Neuronal stem cell (in vitro differentiated cells): ENCODE data around the gene CAMSAP2.

ENCODE experiments used
- DNase-seq: peaks from one replicate; pipeline ENCODE4 v3.0.0-alpha.2; 2013; ENCODE audit warnings: low spot score
- H2AFZ ChIP-seq: one replicate; pipeline ENCODE4 v1.6.1; 2013; ENCODE audit warnings: mild to moderate bottlenecking, low read length, inconsistent platforms
- H2AK5ac ChIP-seq: 2 replicates; pipeline ENCODE4 v1.6.1; 2013; ENCODE audit warnings: low read depth, mild to moderate bottlenecking, inconsistent platforms, low read length, moderate library complexity, mixed read lengths
- H2BK120ac ChIP-seq: 2 replicates; pipeline ENCODE4 v1.6.1; 2013; ENCODE audit warnings: low read depth, mild to moderate bottlenecking, inconsistent platforms, low read length, moderate library complexity, mixed read lengths
- H2BK12ac ChIP-seq: one replicate; pipeline ENCODE4 v1.6.1; 2013; ENCODE audit warnings: low read length, inconsistent platforms
- H2BK15ac ChIP-seq: 2 replicates; pipeline ENCODE4 v1.6.1; 2013; ENCODE audit warnings: mild to moderate bottlenecking, low read length, inconsistent platforms, mixed read lengths
- H2BK5ac ChIP-seq: one replicate; pipeline ENCODE4 v1.6.1; 2013; ENCODE audit warnings: inconsistent platforms, mild to moderate bottlenecking, low read length, moderate library complexity
- H3K14ac ChIP-seq: one replicate; pipeline ENCODE4 v1.6.1; 2013; ENCODE audit warnings: low read length, inconsistent platforms
- H3K18ac ChIP-seq: 2 replicates; pipeline ENCODE4 v1.6.1; 2013; ENCODE audit warnings: low read length, inconsistent platforms
- H3K23ac ChIP-seq: 2 replicates; pipeline ENCODE4 v1.6.1; 2013; ENCODE audit warnings: low read depth, mild to moderate bottlenecking, mixed read lengths, low read length, inconsistent platforms; ENCODE audit not compliant: poor library complexity
- H3K27ac ChIP-seq: replicated peaks from 3 replicates; pipeline ENCODE4 v1.5.1; 2013; ENCODE audit warnings: low read length, inconsistent platforms
- H3K27me3 ChIP-seq, 3 experiments: 2 replicates each; pipeline ENCODE4 v1.6.1; 2013; ENCODE audit warnings: low read length in 3 of 3, mild to moderate bottlenecking in 2 of 3, inconsistent platforms in 1 of 3, low read depth in 1 of 3, mixed read lengths in 1 of 3, moderate library complexity in 1 of 3; ENCODE audit not compliant: control insufficient read depth in 3 of 3, insufficient read depth in 3 of 3
- H3K36me3 ChIP-seq, 2 donors: replicated peaks in 1 of 2; 2 replicates each; pipeline ENCODE4 v1.6.1; 2013; ENCODE audit warnings: low read length in 2 of 2; ENCODE audit not compliant: control insufficient read depth in 2 of 2, insufficient read depth in 2 of 2
- H3K4ac ChIP-seq: 2 replicates; pipeline ENCODE4 v1.6.1; 2013; ENCODE audit warnings: inconsistent platforms, mild to moderate bottlenecking, low read length, moderate library complexity
- H3K4me1 ChIP-seq, 2 donors: 1 replicate in 1 of 2; 2 replicates in 1 of 2; pipeline ENCODE4 v1.6.1; 2013; ENCODE audit warnings: low read length in 2 of 2, low read depth in 1 of 2; ENCODE audit not compliant: control insufficient read depth in 2 of 2, insufficient read depth in 1 of 2
- H3K4me2 ChIP-seq: one replicate; pipeline ENCODE4 v1.6.1; 2013; ENCODE audit warnings: mild to moderate bottlenecking, low read length, inconsistent platforms; ENCODE audit not compliant: insufficient read depth, poor library complexity, severe bottlenecking
- H3K4me3 ChIP-seq, 2 donors: 2 replicates each; pipeline ENCODE4 v1.5.1; 2013; ENCODE audit warnings: low read length in 2 of 2, mild to moderate bottlenecking in 2 of 2, inconsistent platforms in 1 of 2, moderate library complexity in 1 of 2
- H3K79me1 ChIP-seq: one replicate; pipeline ENCODE4 v1.6.1; 2013; ENCODE audit warnings: low read depth, mild to moderate bottlenecking, inconsistent platforms, low read length, moderate library complexity
- H3K9ac ChIP-seq: one replicate; pipeline ENCODE4 v1.6.1; 2013; ENCODE audit warnings: mild to moderate bottlenecking, low read depth, low read length, inconsistent platforms; ENCODE audit not compliant: poor library complexity
- H3K9me3 ChIP-seq, 2 donors: replicated peaks in 1 of 2; 2 replicates each; pipeline versions ENCODE3 to v1.6.1; 2013; ENCODE audit warnings: low read length in 2 of 2, mild to moderate bottlenecking in 2 of 2, inconsistent platforms in 1 of 2, low read depth in 1 of 2, mixed read lengths in 1 of 2, moderate library complexity in 1 of 2; ENCODE audit not compliant: control insufficient read depth in 2 of 2, insufficient read depth in 1 of 2
- H4K8ac ChIP-seq: one replicate; pipeline ENCODE4 v1.6.1; 2013; ENCODE audit warnings: low read depth, mild to moderate bottlenecking, inconsistent platforms, low read length, moderate library complexity
- H4K91ac ChIP-seq: one replicate; pipeline ENCODE4 v1.6.1; 2013; ENCODE audit warnings: low read length, low read depth, mild to moderate bottlenecking, inconsistent platforms; ENCODE audit not compliant: poor library complexity
- WGBS, 2 donors: extraction: QIAGEN DNeasy Blood & Tissue Kit; methylation state at CpG; one replicate each; pipeline ENCODE4 v1.1.7; 2013; ENCODE audit warnings: missing lambda C conversion rate in 2 of 2, mixed read lengths in 1 of 2; ENCODE audit not compliant: insufficient read length in 2 of 2, insufficient replicate concordance in 1 of 2; ENCODE audit errors: extremely low coverage in 2 of 2; 5-methylcytosine and 5-hydroxymethylcytosine counted together

CAMSAP2 gene

DNA sequence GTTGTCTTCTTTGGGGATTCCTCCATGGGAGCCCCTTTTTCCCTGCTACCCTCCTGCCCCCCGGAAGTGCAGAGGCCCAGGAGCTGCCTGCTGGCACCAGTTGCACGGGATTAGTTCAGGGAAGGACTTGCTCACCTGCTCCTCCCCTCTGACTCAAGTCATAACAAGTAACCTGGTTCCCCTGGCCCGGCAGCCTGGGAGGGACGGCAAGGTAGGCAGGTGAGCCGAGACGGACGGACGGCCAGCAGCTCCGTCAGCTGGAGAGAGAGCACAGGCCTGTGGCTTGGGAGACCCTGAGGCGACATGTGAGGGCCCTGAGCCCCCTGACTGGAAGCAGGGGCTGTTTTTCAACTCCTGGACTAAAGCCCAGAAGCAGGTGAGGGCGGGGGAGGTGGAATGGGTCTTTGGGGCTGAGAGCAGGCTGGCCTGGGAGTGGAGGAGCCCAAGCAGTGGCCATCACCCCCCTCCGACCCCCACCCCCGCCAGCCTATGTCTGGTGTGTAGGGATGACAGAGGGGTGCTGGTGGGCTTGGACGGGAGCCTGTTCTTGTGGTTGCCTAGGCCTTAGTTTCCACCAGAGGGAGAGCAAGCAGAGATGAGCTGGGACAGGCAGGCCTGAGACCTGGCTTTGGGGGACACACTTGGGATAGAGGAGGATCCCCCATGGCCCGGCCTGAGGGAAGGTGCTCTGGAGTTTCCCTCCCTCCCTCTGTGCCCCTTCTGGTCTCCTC is 156.2 kb downstream of the CAMSAP2 start, which contains the start of gene INAVA:
INAVA (plus strand) TSS at position 189 of the 731 bp plus-strand sequence. CDS start 3,501 bp downstream, outside the sequence.
- peak within 1 kb of the TSS; percentile 22 for H3K14ac ChIP-seq
- H2BK120ac ChIP-seq: peak within 1 kb of the TSS; percentile 63

DNA sequence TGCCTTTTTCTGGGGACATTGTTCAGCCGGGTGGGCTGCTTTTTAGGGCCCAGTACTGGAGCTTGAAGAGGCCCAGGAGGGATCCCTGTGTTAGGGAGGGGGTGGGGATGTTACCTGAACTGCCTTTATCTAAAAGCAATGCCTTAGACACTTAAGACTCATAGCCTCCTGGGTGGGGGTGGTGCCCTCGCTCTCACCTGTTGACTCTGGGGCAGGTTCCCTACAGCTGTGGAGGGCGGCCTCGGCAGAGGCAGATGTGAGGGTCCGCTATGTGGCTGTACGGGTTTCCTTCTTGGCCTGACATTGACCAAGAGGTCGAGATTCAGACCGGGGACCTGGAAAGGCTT is 156.7 kb downstream of the CAMSAP2 start:
- Histone ChIP-seq H2BK5ac (peak overlapping the region; percentile 56), H4K8ac (no peak overlapping the region), H2BK12ac (no peak overlapping the region), H3K27ac (no peak overlapping the region), H2BK120ac (no peak overlapping the region), H3K36me3 (peaks cover 22 to 75% of the 10 kb centered on the region in 2 donors), H2AFZ (no peak overlapping the region), H3K4me1 (peaks cover 24 to 39% of the 10 kb centered on the region in 2 donors), H3K4ac (no peak overlapping the region), H3K27me3 (no peaks in the 10 kb centered on the region), H4K91ac (no peak overlapping the region), H3K14ac (no peak overlapping the region), H3K79me1 (peaks cover 15% of the 10 kb centered on the region), H3K18ac (peak overlapping the region; percentile 80), H3K23ac (peak overlapping the region; percentile 6), H2BK15ac (no peak overlapping the region), H3K9ac (peak overlapping the region; percentile 38), H3K4me3 (no peak overlapping the region), H3K9me3 (no peaks in the 10 kb centered on the region), H3K4me2 (no peak overlapping the region), H2AK5ac (peak overlapping the region; percentile 79)
- no peak for DNase-seq
- WGBS, 2 donors: no CpG with 5 or more reads among the region's 8 CpGs

More for the DNA sequence above, 156.2 kb downstream of the CAMSAP2 start, which contains the start of gene INAVA:
- Histone ChIP-seq H3K27ac (no peak within 1 kb of the TSS), H3K27me3 (no peaks in the 10 kb centered on the region), H4K91ac (peak within 1 kb of the TSS; percentile 19), H3K4me1 (peaks cover 24 to 40% of the 10 kb centered on the region in 2 donors), H2BK5ac (peak within 1 kb of the TSS; percentile 56), H3K23ac (peak within 1 kb of the TSS; percentile 8), H3K36me3 (peaks cover 17 to 69% of the 10 kb centered on the region in 2 donors), H3K4me2 (peak within 1 kb of the TSS; percentile 54), H2BK15ac (peak within 1 kb of the TSS; percentile 10), H2AFZ (no peak within 1 kb of the TSS), H2BK12ac (no peak within 1 kb of the TSS), H3K4ac (peak within 1 kb of the TSS; percentile 38), H3K9me3 (no peaks in the 10 kb centered on the region), H2AK5ac (peak within 1 kb of the TSS; percentile 79), H3K4me3 (peak within 1 kb of the TSS in 1 of 2 donors; percentile 90), H3K79me1 (peaks cover 15% of the 10 kb centered on the region), H3K9ac (peak within 1 kb of the TSS; percentile 71), H3K18ac (peak within 1 kb of the TSS; percentile 80), H4K8ac (no peak within 1 kb of the TSS)
- DNase-seq: no peak
- WGBS, 2 donors: no CpG with 5 or more reads among the region's 15 CpGs

DNA sequence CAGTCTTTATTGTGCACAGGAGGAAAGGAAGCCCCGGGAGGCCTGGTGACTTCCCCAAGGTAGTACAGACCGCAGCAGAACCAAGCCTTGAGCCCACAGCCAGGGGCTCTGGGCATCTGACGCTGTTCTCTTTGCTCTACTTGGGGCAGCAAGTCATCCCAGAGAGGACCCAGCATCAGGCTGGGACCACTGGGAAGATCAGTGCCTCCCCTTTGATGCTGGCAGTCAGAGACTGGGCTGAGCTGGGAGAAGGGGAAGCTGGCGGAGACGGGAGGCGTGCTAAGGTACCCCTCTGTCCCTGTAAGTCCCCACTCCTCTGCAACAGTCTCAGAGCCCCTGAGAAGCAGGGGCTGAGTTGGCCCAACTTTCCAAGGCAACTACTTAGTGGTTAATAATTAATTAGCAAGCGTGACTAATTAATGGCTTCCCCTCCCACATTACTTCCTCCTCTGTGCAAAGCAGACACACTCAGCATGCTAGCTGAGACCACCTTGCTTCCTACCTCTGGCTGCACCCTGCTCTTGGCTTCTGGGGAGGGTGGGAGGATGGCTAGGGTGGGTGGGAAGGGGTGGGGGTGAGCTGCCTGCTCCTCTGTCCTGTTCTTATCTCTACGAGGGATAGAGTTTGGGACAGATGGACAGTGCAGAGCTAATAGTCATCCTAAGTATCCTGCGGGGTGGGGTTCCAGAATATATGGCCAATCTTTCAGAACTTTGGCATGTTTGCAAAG is 157.3 kb downstream of the CAMSAP2 start:
- peaks cover 24 to 38% of the 10 kb centered on the region in 2 donors for H3K4me1 ChIP-seq
- no peak overlapping the region for H2BK12ac ChIP-seq
- H3K9ac ChIP-seq: no peak overlapping the region
- no peak overlapping the region for H2BK120ac ChIP-seq
- no peaks in the 10 kb centered on the region for H3K9me3 ChIP-seq
- no peak overlapping the region for H3K23ac ChIP-seq
- H3K27ac ChIP-seq: no peak overlapping the region
- H4K91ac ChIP-seq: no peak overlapping the region
- peak overlapping the region; percentile 56 for H2BK5ac ChIP-seq
- no peak for DNase-seq
- no peak overlapping the region for H3K14ac ChIP-seq
- no peaks in the 10 kb centered on the region for H3K27me3 ChIP-seq
- H3K18ac ChIP-seq: peak overlapping the region; percentile 68
- no peak overlapping the region for H3K4me3 ChIP-seq
- no CpG with 5 or more reads among the region's 9 CpGs for WGBS, 2 donors
- peaks cover 15% of the 10 kb centered on the region for H3K79me1 ChIP-seq
- H2AFZ ChIP-seq: no peak overlapping the region
- peak overlapping the region; percentile 10 for H2BK15ac ChIP-seq
- no peak overlapping the region for H3K4me2 ChIP-seq
- peak overlapping the region; percentile 67 for H2AK5ac ChIP-seq
- no peak overlapping the region for H4K8ac ChIP-seq
- H3K36me3 ChIP-seq: peaks cover 28 to 80% of the 10 kb centered on the region in 2 donors
- H3K4ac ChIP-seq: no peak overlapping the region
